Hepatocyte (in vitro differentiated cells): ENCODE results near the gene MRGPRX1. TPM values are rescaled to one million over a fixed set of nuclear protein-coding genes. Genes with fewer than 3 reads are reported as not detected.

Source experiments
- DNase-seq: peaks from one replicate; pipeline ENCODE4 v3.0.0-alpha.2; 2016; ENCODE audit warnings: low spot score
- H2AFZ ChIP-seq: fragments of 200-600 bp; sonication (generic); 2 replicates; pipeline ENCODE4 v1.6.0; 2016; ENCODE audit warnings: antibody characterized with exemption, mild to moderate bottlenecking
- H3K27ac ChIP-seq: fragments of 200-600 bp; sonication (generic); 2 replicates; pipeline ENCODE4 v1.5.1; 2016; ENCODE audit warnings: mild to moderate bottlenecking
- H3K27me3 ChIP-seq: fragments of 200-600 bp; sonication (generic); 2 replicates; pipeline ENCODE4 v1.6.1; 2016
- H3K36me3 ChIP-seq: fragments of 200-600 bp; sonication (generic); replicated peaks from 2 replicates; pipeline ENCODE4 v1.5.1; 2016; ENCODE audit warnings: low read depth; ENCODE audit not compliant: insufficient read depth
- H3K4me1 ChIP-seq: fragments of 200-600 bp; sonication (generic); 2 replicates; pipeline ENCODE4 v1.5.1; 2016; ENCODE audit warnings: mild to moderate bottlenecking, moderate library complexity; ENCODE audit not compliant: insufficient read depth
- H3K4me2 ChIP-seq: fragments of 200-600 bp; sonication (generic); 2 replicates; pipeline ENCODE4 v1.6.0; 2016
- H3K4me3 ChIP-seq: fragments of 200-600 bp; sonication (generic); 2 replicates; pipeline ENCODE4 v1.5.1; 2016; ENCODE audit warnings: mild to moderate bottlenecking
- H3K79me2 ChIP-seq: fragments of 200-600 bp; sonication (generic); 2 replicates; pipeline ENCODE4 v1.6.0; 2017; ENCODE audit warnings: mild to moderate bottlenecking
- H3K9me2 ChIP-seq: fragments of 200-600 bp; sonication (generic); replicated peaks from 2 replicates; pipeline ENCODE4 v1.6.0; 2017; ENCODE audit warnings: mild to moderate bottlenecking; ENCODE audit not compliant: insufficient read depth
- H3K9me3 ChIP-seq: fragments of 200-600 bp; sonication (generic); 2 replicates; pipeline ENCODE4 v1.5.1; 2016; ENCODE audit warnings: low read depth, mild to moderate bottlenecking
- H4K20me1 ChIP-seq: fragments of 200-600 bp; sonication (generic); 2 replicates; pipeline ENCODE4 v1.6.0; 2016; ENCODE audit warnings: mild to moderate bottlenecking; ENCODE audit not compliant: insufficient read depth, poor library complexity, severe bottlenecking
- EZH2 ChIP-seq: fragments of 200-600 bp; sonication (generic); IDR thresholded peaks from 2 replicates; pipeline ENCODE4 v1.6.1; 2016; ENCODE audit warnings: antibody characterized with exemption, mild to moderate bottlenecking, borderline replicate concordance
- EZH2phosphoT487 ChIP-seq: fragments of 200-600 bp; sonication (generic); IDR thresholded peaks from one replicate; pipeline ENCODE4 v1.6.1; 2018; ENCODE audit warnings: antibody characterized with exemption, mild to moderate bottlenecking, low read depth, moderate library complexity; ENCODE audit not compliant: unreplicated experiment, severe bottlenecking
- WGBS: methylation state at CpG from one replicate; pipeline ENCODE4 v1.1.6; 2016; ENCODE audit warnings: low lambda C conversion rate; ENCODE audit errors: missing lambda C conversion rate; 5-methylcytosine and 5-hydroxymethylcytosine counted together
- polyA plus RNA-seq: library from polyadenylated mRNA; unstranded; fragments of >200 nt; fragmentation: Nextera tagmentation; extraction: Ambion mirVana; gene quantifications from 2 replicates; pipeline ENCODE4 v1.2.1, GENCODE V29; 2016
- total RNA-seq: library from RNA; depleted of rRNA; stranded (reverse); fragments of >200 nt; gene quantifications from 2 replicates; pipeline ENCODE4 v1.2.3, GENCODE V29; 2014
- TF ChIP-seq, protein P1 (sequence below): fragments of 200-600 bp; sonication (generic); IDR thresholded peaks from 2 replicates; pipeline ENCODE4 v1.5.1; 2016; ENCODE audit warnings: antibody characterized with exemption, mild to moderate bottlenecking; ENCODE audit not compliant: poor library complexity

Gene MRGPRX1
- total RNA-seq (not detected in 2 replicates), polyA plus RNA-seq (not detected in 2 replicates)

DNA sequence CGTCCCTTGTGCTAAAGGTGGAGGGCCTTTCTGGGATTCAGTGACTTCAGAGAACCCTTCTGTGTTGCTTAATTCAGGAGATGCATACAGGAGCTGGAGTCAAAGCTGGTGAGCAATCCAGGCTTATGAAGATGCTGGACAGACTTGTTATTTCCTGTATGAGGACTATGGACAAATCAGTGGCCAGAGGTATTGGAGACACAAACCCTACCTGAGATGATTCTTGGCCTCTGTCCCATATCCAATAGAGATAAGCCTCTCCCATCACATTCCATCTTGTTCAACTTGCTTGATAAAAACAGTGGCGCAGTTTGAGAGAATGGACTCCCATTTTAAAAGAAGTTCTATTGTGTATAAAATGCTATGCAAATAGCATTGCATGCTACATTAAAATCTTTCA lies at the start of gene MRGPRX1:
MRGPRX1 (minus strand) TSS at position 101 of the 400 bp plus-strand sequence. CDS start 4,630 bp downstream, outside the sequence.
- no peaks in the 10 kb centered on the region for H4K20me1 ChIP-seq
- H2AFZ ChIP-seq, result no peak within 1 kb of the TSS
- WGBS, result 89% methylated on average over 2 of the region's 2 CpGs
- DNase-seq, result no peak
- H3K4me3 ChIP-seq, result no peak within 1 kb of the TSS
- H3K79me2 ChIP-seq, result no peaks in the 10 kb centered on the region
- H3K4me2 ChIP-seq, result no peak within 1 kb of the TSS
- no peaks in the 10 kb centered on the region for H3K9me2 ChIP-seq
- no peak within 1 kb of the TSS for H3K27ac ChIP-seq
- H3K4me1 ChIP-seq, result no peaks in the 10 kb centered on the region
- no peaks in the 10 kb centered on the region for H3K36me3 ChIP-seq
- H3K27me3 ChIP-seq, result no peaks in the 10 kb centered on the region
- TF ChIP-seq, protein P1, sequence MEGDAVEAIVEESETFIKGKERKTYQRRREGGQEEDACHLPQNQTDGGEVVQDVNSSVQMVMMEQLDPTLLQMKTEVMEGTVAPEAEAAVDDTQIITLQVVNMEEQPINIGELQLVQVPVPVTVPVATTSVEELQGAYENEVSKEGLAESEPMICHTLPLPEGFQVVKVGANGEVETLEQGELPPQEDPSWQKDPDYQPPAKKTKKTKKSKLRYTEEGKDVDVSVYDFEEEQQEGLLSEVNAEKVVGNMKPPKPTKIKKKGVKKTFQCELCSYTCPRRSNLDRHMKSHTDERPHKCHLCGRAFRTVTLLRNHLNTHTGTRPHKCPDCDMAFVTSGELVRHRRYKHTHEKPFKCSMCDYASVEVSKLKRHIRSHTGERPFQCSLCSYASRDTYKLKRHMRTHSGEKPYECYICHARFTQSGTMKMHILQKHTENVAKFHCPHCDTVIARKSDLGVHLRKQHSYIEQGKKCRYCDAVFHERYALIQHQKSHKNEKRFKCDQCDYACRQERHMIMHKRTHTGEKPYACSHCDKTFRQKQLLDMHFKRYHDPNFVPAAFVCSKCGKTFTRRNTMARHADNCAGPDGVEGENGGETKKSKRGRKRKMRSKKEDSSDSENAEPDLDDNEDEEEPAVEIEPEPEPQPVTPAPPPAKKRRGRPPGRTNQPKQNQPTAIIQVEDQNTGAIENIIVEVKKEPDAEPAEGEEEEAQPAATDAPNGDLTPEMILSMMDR, result no peak
- TF ChIP-seq EZH2 (no peak), EZH2phosphoT487 (no peak)
- no peaks in the 10 kb centered on the region for H3K9me3 ChIP-seq

- H3K4me3 ChIP-seq, result no peak overlapping the region
- H3K4me2 ChIP-seq, result no peak overlapping the region
- no peak overlapping the region for H3K27ac ChIP-seq
- 88% methylated on average over 9 of the region's 9 CpGs for WGBS
- DNase-seq, result no peak
- H3K27me3 ChIP-seq, result no peaks in the 10 kb centered on the region
- H3K36me3 ChIP-seq, result no peaks in the 10 kb centered on the region
- TF ChIP-seq EZH2phosphoT487, result no peak
- TF ChIP-seq, protein P1, result no peak
- TF ChIP-seq EZH2, result no peak
- H3K9me2 ChIP-seq, result no peaks in the 10 kb centered on the region
- no peaks in the 10 kb centered on the region for H4K20me1 ChIP-seq
- H2AFZ ChIP-seq, result no peak overlapping the region
- no peaks in the 10 kb centered on the region for H3K9me3 ChIP-seq
- H3K79me2 ChIP-seq, result no peaks in the 10 kb centered on the region
- no peaks in the 10 kb centered on the region for H3K4me1 ChIP-seq
Measured at GRCh38 chr11:18987454-18988231, 48.4 kb upstream of the MRGPRX1 start.

DNA sequence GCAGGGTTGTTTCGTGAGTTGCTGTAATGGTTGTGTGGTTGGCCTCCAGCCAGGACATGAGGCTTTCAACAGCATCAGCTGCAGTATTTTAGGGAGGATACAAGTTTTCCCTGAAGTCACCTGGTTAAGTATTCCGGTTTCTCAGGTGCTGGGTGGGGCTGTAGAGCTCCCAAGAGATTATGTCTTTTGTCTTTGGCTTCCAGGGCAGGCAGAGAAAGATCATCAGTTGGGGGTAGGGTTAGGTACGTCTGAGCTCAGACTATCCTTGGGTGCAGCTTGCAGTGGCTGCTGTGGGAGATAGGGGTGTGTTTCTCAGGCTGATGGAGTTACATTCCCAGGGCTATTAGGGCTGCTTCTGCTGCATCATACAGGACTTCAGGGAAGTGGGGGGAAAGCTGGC lies 47.5 kb upstream of the MRGPRX1 start:
- Histone ChIP-seq H2AFZ (no peak overlapping the region), H3K4me1 (no peaks in the 10 kb centered on the region), H3K4me3 (no peak overlapping the region), H3K79me2 (no peaks in the 10 kb centered on the region), H4K20me1 (no peaks in the 10 kb centered on the region), H3K4me2 (no peak overlapping the region), H3K9me2 (no peaks in the 10 kb centered on the region), H3K27ac (no peak overlapping the region), H3K9me3 (no peaks in the 10 kb centered on the region), H3K36me3 (no peaks in the 10 kb centered on the region), H3K27me3 (no peaks in the 10 kb centered on the region)
- WGBS, result 35% methylated on average over 3 of the region's 3 CpGs
- TF ChIP-seq EZH2, result no peak
- TF ChIP-seq, protein P1, result no peak
- DNase-seq, result no peak
